GM18502 (cell line): ENCODE results near the gene ZNF764.

Experiments used
- ATAC-seq: cut with Tn5 transposase; IDR thresholded peaks from one replicate; pipeline ENCODE4 v1.9.1; 2021; ENCODE audit warnings: mild to moderate bottlenecking; ENCODE audit not compliant: unreplicated experiment, poor library complexity

Gene ZNF764

GRCh38 chr16:30570636-30571444, 12.7 kb upstream of the ZNF764 start:
- ATAC-seq, result no peak

- no peak for ATAC-seq
Observed at GRCh38 chr16:30569746-30570635, 11.8 kb upstream of the ZNF764 start.

- no peak for ATAC-seq
Observed at GRCh38 chr16:30569281-30569680, 11.1 kb upstream of the ZNF764 start.

GRCh38 chr16:30567991-30568638, 9.9 kb upstream of the ZNF764 start:
- peak; percentile 38 for ATAC-seq

GRCh38 chr16:30567160-30567990, 9.2 kb upstream of the ZNF764 start:
- ATAC-seq, result no peak

- ATAC-seq, result no peak
Observed at GRCh38 chr16:30566531-30566930, 8.4 kb upstream of the ZNF764 start.

- no peak for ATAC-seq
Observed at GRCh38 chr16:30565984-30566383, 7.8 kb upstream of the ZNF764 start.

GRCh38 chr16:30565526-30565925, 7.4 kb upstream of the ZNF764 start:
- ATAC-seq, result no peak

- no peak for ATAC-seq
Observed at GRCh38 chr16:30562021-30562420, 3.8 kb upstream of the ZNF764 start.

- ATAC-seq, result no peak
Observed at GRCh38 chr16:30561089-30561816, 3.1 kb upstream of the ZNF764 start.

- no peak for ATAC-seq
Observed at GRCh38 chr16:30559690-30560089, 1.5 kb upstream of the ZNF764 start.

GRCh38 chr16:30558789-30559377, 709 bp upstream of the ZNF764 start:
- no peak for ATAC-seq

- ATAC-seq, result no peak
Observed at GRCh38 chr16:30557707-30557956, 542 bp downstream of the ZNF764 start.

- no peak for ATAC-seq
Observed at GRCh38 chr16:30556125-30556473, 2.1 kb downstream of the ZNF764 start.

GRCh38 chr16:30555315-30556124, 2.7 kb downstream of the ZNF764 start:
- ATAC-seq, result no peak

- ATAC-seq, result no peak
Observed at GRCh38 chr16:30554557-30555314, 3.4 kb downstream of the ZNF764 start.

- ATAC-seq, result no peak
Observed at GRCh38 chr16:30553393-30553899, 4.7 kb downstream of the ZNF764 start.

- ATAC-seq, result no peak
Observed at GRCh38 chr16:30552956-30553355, 5.2 kb downstream of the ZNF764 start.
